NCI-H187 treated with DMSO at 0.1 percent for 48 hours (cell line): ENCODE results near the gene AP2A1.

Source experiments
- DNase-seq: peaks from one replicate; lab custom pipeline; 2025; lab: John Stamatoyannopoulos, UW

AP2A1 gene

GRCh38 chr19:49855676-49856573 is 89.1 kb downstream of the AP2A1 start:
- no peak for DNase-seq

DNA sequence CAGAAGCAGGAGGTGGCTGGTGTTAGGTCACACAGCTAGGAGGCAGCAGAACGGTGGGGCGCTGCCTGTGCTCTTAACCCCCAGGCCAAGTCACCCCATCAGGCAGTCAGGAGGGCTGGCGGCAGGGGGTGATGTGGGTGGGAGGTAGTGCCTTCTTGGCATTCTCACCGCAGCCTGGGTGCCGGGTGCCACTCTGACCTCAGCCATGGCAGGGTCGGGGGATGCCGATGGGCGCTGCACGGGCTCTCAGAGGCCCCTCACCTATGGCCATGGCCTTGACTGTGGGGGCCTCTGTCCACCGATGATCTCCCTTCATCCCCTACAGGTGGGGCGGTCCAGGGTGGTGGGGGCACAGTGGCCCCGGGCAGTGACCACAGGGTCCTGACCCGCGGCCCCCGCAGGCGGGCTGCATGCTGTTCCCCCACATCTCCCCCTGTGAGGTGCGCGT is 89.8 kb downstream of the AP2A1 start:
- no peak for DNase-seq
